H9 (cell line): ENCODE data around the gene EIF3F. TPM values are rescaled to one million over a fixed set of nuclear protein-coding genes. Genes with fewer than 3 reads are reported as not detected.

Experiments used
- DNase-seq: peaks from one replicate; pipeline ENCODE4 v3.0.0-alpha.2; 2017
- H2AFZ ChIP-seq: one replicate; pipeline ENCODE4 v1.6.1; 2013; ENCODE audit warnings: mild to moderate bottlenecking, low read length, control low read depth, moderate library complexity
- H2AK5ac ChIP-seq: 2 replicates; pipeline ENCODE4 v1.6.1; 2013; ENCODE audit warnings: low read length, control low read depth, mixed read lengths; ENCODE audit not compliant: insufficient read length
- H2BK120ac ChIP-seq: one replicate; pipeline ENCODE4 v1.6.1; 2013; ENCODE audit warnings: low read depth, mild to moderate bottlenecking, low read length, control low read depth, inconsistent platforms; ENCODE audit not compliant: poor library complexity, severe bottlenecking
- H2BK12ac ChIP-seq: 2 replicates; pipeline ENCODE4 v1.6.1; 2013; ENCODE audit warnings: low read length, control low read depth, mixed read lengths, low read depth; ENCODE audit not compliant: insufficient read length
- H2BK15ac ChIP-seq: 2 replicates; pipeline ENCODE4 v1.6.1; 2013; ENCODE audit warnings: low read depth, low read length, control low read depth
- H2BK20ac ChIP-seq: one replicate; pipeline ENCODE4 v1.6.1; 2013; ENCODE audit warnings: low read depth, mild to moderate bottlenecking, low read length, control low read depth, inconsistent platforms; ENCODE audit not compliant: poor library complexity, severe bottlenecking
- H2BK5ac ChIP-seq: 2 replicates; pipeline ENCODE4 v1.6.1; 2013; ENCODE audit warnings: low read length, control low read depth, mixed read lengths; ENCODE audit not compliant: insufficient read length
- H3K14ac ChIP-seq: 2 replicates; pipeline ENCODE4 v1.6.1; 2013; ENCODE audit warnings: low read length, control low read depth; ENCODE audit not compliant: insufficient read depth
- H3K18ac ChIP-seq: 2 replicates; pipeline ENCODE4 v1.6.1; 2013; ENCODE audit warnings: low read depth, mild to moderate bottlenecking, mixed read lengths, low read length, control low read depth; ENCODE audit not compliant: insufficient read length
- H3K23ac ChIP-seq: 2 replicates; pipeline ENCODE4 v1.6.1; 2013; ENCODE audit warnings: low read length, control low read depth, mixed read lengths, low read depth; ENCODE audit not compliant: insufficient read length
- H3K23me2 ChIP-seq: 2 replicates; pipeline ENCODE4 v1.6.1; 2013; ENCODE audit warnings: low read depth, mild to moderate bottlenecking, mixed read lengths, low read length, control low read depth; ENCODE audit not compliant: insufficient read length, poor library complexity, severe bottlenecking
- H3K27ac ChIP-seq: 2 replicates; pipeline ENCODE4 v1.5.1; 2013; ENCODE audit warnings: low read length, control low read depth, mixed read lengths, low read depth; ENCODE audit not compliant: insufficient read length
- H3K27me3 ChIP-seq: 2 replicates; pipeline ENCODE4 v1.6.1; 2013; ENCODE audit warnings: low read length, control low read depth, inconsistent platforms; ENCODE audit not compliant: insufficient read depth
- H3K4ac ChIP-seq: 2 replicates; pipeline ENCODE4 v1.6.1; 2013; ENCODE audit warnings: low read depth, mild to moderate bottlenecking, control low read depth, inconsistent platforms, low read length, moderate library complexity
- H3K4me1 ChIP-seq: 2 replicates; pipeline ENCODE4 v1.6.1; 2013; ENCODE audit warnings: low read length, control low read depth, inconsistent platforms; ENCODE audit not compliant: insufficient read depth
- H3K4me2 ChIP-seq: 2 replicates; pipeline ENCODE4 v1.6.1; 2013; ENCODE audit warnings: low read length, control low read depth, mixed read lengths; ENCODE audit not compliant: insufficient read length, insufficient read depth
- H3K56ac ChIP-seq: 2 replicates; pipeline ENCODE4 v1.6.1; 2013; ENCODE audit warnings: low read depth, mild to moderate bottlenecking, mixed read lengths, low read length, control low read depth; ENCODE audit not compliant: insufficient read length
- H3K79me1 ChIP-seq: 2 replicates; pipeline ENCODE4 v1.6.1; 2013; ENCODE audit warnings: low read depth, mild to moderate bottlenecking, moderate library complexity, low read length, control low read depth, inconsistent platforms; ENCODE audit not compliant: insufficient read depth, poor library complexity, severe bottlenecking
- H3K79me2 ChIP-seq: 2 replicates; pipeline ENCODE4 v1.6.1; 2013; ENCODE audit warnings: low read length, control low read depth, inconsistent platforms; ENCODE audit not compliant: insufficient read depth
- H3K9ac ChIP-seq: 2 replicates; pipeline ENCODE4 v1.6.1; 2013; ENCODE audit warnings: low read length, control low read depth, mixed read lengths; ENCODE audit not compliant: insufficient read length; ENCODE audit errors: extremely low read depth
- H3K9me3 ChIP-seq: one replicate; pipeline ENCODE4 v1.6.1; 2013; ENCODE audit warnings: low read depth, low read length, inconsistent platforms; ENCODE audit not compliant: control insufficient read depth
- H3T11ph ChIP-seq: one replicate; pipeline ENCODE4 v1.6.1; 2013; ENCODE audit warnings: mild to moderate bottlenecking, low read length, control low read depth, inconsistent platforms
- H4K20me1 ChIP-seq: one replicate; pipeline ENCODE4 v1.6.1; 2013; ENCODE audit not compliant: control insufficient read depth, insufficient read length, insufficient read depth
- H4K5ac ChIP-seq: 2 replicates; pipeline ENCODE4 v1.6.1; 2013; ENCODE audit warnings: low read depth, mild to moderate bottlenecking, mixed read lengths, low read length, control low read depth; ENCODE audit not compliant: insufficient read length
- H4K8ac ChIP-seq: replicated peaks from 2 replicates; pipeline ENCODE4 v1.6.1; 2013; ENCODE audit warnings: low read length, control low read depth, mixed read lengths, low read depth; ENCODE audit not compliant: insufficient read length
- H4K91ac ChIP-seq: 2 replicates; pipeline ENCODE4 v1.6.1; 2013; ENCODE audit warnings: low read depth, mild to moderate bottlenecking, moderate library complexity, mixed read lengths, low read length, control low read depth; ENCODE audit not compliant: insufficient read length
- H3K27ac Mint-ChIP-seq, 3 experiments: 2 replicates in 2 of 3; 3 replicates in 1 of 3; pipeline ENCODE4 v1.8.0; 2020 to 2021; ENCODE audit warnings: mixed read lengths in 3 of 3, mild to moderate bottlenecking in 1 of 3, moderate library complexity in 1 of 3
- H3K27me3 Mint-ChIP-seq: 2 replicates; pipeline ENCODE4 v1.8.0; 2021; ENCODE audit warnings: low read depth, mild to moderate bottlenecking, moderate library complexity, mixed read lengths
- H3K36me3 Mint-ChIP-seq, 3 experiments: 2 replicates in 2 of 3; 3 replicates in 1 of 3; pipeline ENCODE4 v1.8.0; 2020 to 2021; ENCODE audit warnings: low read depth in 3 of 3, mixed read lengths in 3 of 3; ENCODE audit not compliant: insufficient read depth in 1 of 3
- H3K4me1 Mint-ChIP-seq, 2 experiments: 2 replicates each; pipeline ENCODE4 v1.8.0; 2020; ENCODE audit warnings: mixed read lengths in 2 of 2
- H3K4me3 Mint-ChIP-seq, 2 experiments: 2 replicates in 1 of 2; 3 replicates in 1 of 2; pipeline ENCODE4 v1.8.0; 2020 to 2021; ENCODE audit warnings: mild to moderate bottlenecking in 2 of 2, mixed read lengths in 2 of 2, moderate library complexity in 1 of 2
- H3K9me3 Mint-ChIP-seq, 2 experiments: 2 replicates in 1 of 2; 3 replicates in 1 of 2; pipeline ENCODE4 v1.8.0; 2020; ENCODE audit warnings: mild to moderate bottlenecking in 2 of 2, mixed read lengths in 2 of 2, moderate library complexity in 1 of 2
- WGBS: extraction: QIAGEN DNeasy Blood & Tissue Kit; methylation state at CpG from one replicate; pipeline ENCODE4 v1.1.7; 2013; ENCODE audit warnings: missing lambda C conversion rate, low lambda C conversion rate, mixed read lengths; ENCODE audit not compliant: insufficient read length; ENCODE audit errors: extremely low coverage; 5-methylcytosine and 5-hydroxymethylcytosine counted together
- total RNA-seq: library from RNA; stranded (reverse); gene quantifications from 2 replicates; pipeline ENCODE4 v1.2.1, GENCODE V29; 2021
- TF ChIP-seq, protein P1 (sequence below): fragments of 200-600 bp; sonication (generic); conservative IDR thresholded peaks from 3 replicates; pipeline ENCODE4 v1.8.0; 2021; ENCODE audit warnings: antibody characterized with exemption, mild to moderate bottlenecking

The EIF3F gene
- total RNA-seq, 1 experiment from 2014 or later: 348 TPM

DNA sequence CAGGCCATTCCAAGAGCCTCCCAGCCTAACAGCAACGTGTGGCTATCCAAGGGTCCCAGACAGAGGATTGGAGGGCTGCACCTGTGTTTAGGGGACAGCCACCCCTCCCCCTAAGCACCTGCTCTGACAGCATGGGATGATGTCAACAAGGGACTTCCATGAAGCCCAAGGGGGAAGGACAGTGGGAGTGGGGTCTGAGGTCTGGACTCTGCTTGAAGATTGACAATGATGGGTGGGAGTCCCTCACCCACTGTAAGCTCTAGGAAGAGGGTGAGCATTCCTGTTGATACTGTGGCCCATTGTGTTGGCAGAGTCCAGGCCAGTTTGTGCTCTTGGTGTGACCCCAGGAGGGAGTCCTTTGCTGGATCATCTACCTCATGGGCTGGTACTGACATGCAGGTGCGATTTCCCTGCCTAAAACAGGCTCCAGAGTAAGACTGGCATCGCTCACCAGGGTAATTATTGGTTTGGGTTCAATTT, 47.0 kb downstream of the EIF3F start:
- Histone ChIP-seq H3K18ac (no peak overlapping the region), H3K79me2 (no peaks in the 10 kb centered on the region), H2BK5ac (no peak overlapping the region), H2BK15ac (no peak overlapping the region), H3K23ac (no peak overlapping the region), H2AFZ (no peak overlapping the region), H3K27me3 (no peaks in the 10 kb centered on the region), H2AK5ac (no peak overlapping the region), H2BK12ac (no peak overlapping the region), H4K5ac (no peak overlapping the region), H3K9ac (no peak overlapping the region), H3K27ac (no peak overlapping the region), H4K20me1 (no peaks in the 10 kb centered on the region), H4K91ac (no peak overlapping the region), H2BK20ac (no peak overlapping the region), H3K79me1 (no peaks in the 10 kb centered on the region), H3K56ac (no peak overlapping the region), H3K14ac (no peak overlapping the region), H3K4ac (no peak overlapping the region), H3K23me2 (no peaks in the 10 kb centered on the region), H3K4me1 (no peaks in the 10 kb centered on the region), H3T11ph (no peak overlapping the region), H3K9me3 (no peaks in the 10 kb centered on the region), H2BK120ac (no peak overlapping the region), H3K4me2 (no peak overlapping the region), H4K8ac (no peak overlapping the region)
- Mint-ChIP-seq H3K27me3 (peaks cover 53% of the 10 kb centered on the region), H3K4me1 (peaks cover 12 to 15% of the 10 kb centered on the region in 2 experiments), H3K36me3 (no peaks in the 10 kb centered on the region; a peak in 1 of 7 replicates), H3K27ac (no peak overlapping the region), H3K4me3 (no peak overlapping the region), H3K9me3 (no peaks in the 10 kb centered on the region; a peak in 1 of 5 replicates)
- WGBS: no CpG with 5 or more reads among the region's 3 CpGs
- TF ChIP-seq, protein P1, sequence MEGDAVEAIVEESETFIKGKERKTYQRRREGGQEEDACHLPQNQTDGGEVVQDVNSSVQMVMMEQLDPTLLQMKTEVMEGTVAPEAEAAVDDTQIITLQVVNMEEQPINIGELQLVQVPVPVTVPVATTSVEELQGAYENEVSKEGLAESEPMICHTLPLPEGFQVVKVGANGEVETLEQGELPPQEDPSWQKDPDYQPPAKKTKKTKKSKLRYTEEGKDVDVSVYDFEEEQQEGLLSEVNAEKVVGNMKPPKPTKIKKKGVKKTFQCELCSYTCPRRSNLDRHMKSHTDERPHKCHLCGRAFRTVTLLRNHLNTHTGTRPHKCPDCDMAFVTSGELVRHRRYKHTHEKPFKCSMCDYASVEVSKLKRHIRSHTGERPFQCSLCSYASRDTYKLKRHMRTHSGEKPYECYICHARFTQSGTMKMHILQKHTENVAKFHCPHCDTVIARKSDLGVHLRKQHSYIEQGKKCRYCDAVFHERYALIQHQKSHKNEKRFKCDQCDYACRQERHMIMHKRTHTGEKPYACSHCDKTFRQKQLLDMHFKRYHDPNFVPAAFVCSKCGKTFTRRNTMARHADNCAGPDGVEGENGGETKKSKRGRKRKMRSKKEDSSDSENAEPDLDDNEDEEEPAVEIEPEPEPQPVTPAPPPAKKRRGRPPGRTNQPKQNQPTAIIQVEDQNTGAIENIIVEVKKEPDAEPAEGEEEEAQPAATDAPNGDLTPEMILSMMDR: no peak
- no peak for DNase-seq
